GM19238 (cell line): ENCODE results near the gene GRM8.

Experiments used
- DNase-seq: peaks from one replicate; pipeline ENCODE4 v3.0.0; 2011; ENCODE audit warnings: low spot score; ENCODE audit not compliant: insufficient read length

GRM8 gene

DNA sequence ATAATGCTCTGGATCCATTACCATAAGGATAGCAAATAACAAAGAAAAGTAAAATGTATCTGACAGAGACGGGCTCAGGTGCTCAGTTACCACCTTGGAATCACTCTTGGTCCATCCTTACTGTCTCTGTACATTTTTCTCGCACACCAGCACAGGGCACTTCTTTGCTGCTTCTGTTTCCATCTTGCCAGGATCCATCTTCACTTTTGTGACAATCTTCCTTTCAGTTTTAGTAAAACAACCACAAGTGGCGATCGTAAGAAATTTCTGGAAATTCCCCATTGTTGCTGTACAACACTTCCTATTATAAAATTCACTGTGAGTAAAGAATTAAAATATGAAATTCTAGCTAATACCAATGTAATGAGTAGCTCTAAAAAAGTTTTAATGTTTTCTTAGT is 695.5 kb downstream of the GRM8 start:
- DNase-seq = no peak

DNA sequence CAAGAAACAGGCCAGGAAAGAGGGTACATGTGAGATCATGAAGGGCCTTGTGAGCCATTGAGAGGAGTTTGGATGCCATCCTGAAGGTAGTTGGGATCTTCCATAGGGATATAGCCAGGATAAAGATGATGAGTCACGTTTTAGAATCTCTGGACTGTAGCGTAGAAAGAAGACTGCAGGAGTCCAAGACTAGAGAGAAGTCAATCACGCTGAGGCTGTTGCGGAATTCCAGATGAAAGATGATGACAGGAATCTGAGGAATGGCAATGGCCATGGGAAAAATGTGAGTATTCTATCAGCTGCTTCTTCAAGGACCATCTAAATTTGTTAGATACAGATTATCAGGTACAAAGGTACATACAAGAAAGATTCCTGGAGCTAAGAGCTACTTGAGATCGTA is 711.3 kb downstream of the GRM8 start:
- no peak for DNase-seq

DNA sequence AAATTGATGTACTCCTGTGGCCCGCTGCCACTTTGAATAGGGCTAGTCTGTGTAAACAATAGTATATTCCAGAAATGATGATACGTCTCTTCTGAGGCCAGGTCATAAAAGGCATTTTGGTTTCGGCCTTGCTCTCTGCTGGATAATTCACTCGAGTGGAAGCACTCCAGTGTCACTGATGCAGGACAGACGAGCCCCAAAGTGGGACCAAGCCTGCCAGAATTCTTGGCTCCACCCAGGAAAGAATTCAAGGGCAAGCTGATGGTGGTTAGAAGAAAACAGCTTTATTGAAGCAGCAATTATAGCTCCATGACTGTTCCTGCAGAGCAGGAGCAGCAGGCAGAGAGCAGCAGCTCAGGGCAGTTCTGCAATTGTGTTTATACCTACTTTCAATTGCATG is 717.6 kb downstream of the GRM8 start:
- no peak for DNase-seq

DNA sequence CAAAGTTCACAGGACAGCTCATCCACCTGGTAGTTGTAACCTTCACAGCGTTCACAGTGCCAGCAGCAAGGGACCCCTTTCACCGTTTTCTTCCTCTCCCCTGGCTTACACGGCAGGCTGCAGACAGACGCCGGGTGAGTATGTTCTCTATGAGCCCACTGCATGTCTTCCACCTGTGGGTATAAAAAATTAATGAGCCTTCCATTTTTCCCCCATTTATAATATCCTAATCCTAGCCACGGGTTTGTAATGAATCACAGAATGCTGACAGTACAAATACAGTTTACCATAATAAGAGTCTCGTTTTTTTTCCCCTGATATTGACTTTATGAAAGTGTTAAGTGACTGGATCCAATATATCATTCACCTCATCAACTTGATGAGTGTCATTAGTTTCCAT is 719.0 kb downstream of the GRM8 start:
- no peak for DNase-seq

DNA sequence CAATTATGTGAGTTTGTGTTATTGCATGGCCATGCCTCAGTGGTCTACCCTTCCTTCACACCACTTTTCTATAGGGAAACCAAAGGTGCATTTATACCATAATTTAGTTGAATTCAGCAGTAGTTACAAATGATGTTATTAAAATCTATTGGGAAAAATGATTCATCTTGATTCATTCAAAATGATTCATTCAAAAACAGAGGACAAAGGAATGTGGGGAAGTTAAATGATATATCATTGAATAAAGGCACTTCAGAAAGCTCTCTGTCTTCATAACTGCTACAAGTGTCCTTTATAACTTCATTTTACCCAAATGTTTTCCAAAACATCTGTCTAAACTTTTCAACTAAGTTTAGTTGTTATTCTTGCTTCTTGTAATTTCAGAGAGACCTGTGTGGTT is 722.9 kb downstream of the GRM8 start:
- DNase-seq = no peak

DNA sequence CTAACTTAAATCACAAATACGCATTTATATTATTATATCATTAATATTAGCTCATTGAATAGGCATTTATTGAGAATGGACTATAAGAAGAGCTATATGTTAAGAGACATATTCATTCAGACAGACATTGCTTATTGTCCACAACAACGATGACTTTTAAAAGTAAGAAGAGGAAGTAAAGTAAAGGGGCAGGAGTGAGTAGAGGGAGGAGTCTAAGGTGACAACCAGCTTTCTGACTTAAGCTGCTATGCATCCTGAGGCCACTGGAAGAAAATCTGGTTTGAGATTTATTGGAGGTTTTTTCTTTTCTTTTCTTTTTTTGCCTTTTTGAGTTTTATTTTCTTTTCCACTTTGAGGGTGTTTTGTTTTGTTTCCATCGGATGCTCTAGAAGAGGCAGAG is 723.5 kb downstream of the GRM8 start:
- no peak for DNase-seq

DNA sequence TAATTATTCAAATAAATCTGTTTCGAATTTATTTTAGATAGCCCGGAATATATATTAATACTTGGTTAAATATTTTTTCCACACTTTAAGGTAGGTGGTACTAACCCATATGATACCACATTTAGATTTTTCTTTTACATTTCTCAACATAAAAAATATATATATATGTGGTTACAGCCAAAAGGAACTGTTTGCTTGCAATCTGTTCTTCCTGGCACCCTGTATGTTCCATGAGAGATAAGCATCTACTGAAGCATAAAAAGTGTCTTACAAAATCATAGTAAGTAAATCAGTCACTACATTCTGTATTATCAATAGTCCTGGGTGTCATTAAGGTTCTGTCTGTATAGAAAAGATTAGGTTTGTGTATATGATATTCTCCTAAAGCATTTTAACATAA is 726.8 kb downstream of the GRM8 start:
- DNase-seq = no peak

DNA sequence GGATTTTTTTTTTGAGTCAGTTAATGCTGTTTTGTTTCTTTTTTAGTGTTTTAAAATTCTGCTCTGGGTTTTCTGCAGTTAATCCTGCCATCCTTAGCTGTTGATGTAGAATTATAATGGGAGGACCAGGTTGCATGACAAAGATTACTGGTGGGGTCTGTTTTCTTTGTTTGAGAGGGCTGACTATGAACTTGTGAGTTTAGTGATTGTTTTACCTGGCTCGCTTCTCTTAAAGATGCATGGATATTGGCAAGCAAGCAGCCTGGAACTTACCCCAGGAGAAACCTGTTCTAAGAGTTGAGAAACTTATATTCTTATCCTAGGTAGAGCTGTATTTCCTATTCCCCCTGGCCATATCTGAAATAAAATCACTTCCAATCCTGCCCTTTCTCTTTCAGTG is 727.8 kb downstream of the GRM8 start:
- DNase-seq = no peak

DNA sequence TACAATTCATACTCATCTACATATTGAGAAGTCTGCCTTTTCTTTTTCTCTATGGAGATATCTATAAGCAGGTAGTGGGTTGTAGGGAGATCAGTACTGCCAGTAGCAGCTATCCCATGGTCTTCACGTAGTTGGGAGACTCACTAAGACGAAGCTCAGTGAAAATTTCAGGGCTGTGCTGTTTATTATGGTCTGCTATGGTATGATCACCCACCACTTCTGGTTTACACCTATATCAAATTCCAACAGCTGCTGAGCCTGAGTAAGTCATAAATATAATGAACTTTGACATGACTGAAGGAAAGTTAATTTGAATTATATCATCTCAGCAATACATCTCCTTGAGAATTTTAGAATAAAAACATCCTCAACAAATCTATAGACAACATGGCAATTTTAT is 741.7 kb downstream of the GRM8 start:
- DNase-seq = no peak

DNA sequence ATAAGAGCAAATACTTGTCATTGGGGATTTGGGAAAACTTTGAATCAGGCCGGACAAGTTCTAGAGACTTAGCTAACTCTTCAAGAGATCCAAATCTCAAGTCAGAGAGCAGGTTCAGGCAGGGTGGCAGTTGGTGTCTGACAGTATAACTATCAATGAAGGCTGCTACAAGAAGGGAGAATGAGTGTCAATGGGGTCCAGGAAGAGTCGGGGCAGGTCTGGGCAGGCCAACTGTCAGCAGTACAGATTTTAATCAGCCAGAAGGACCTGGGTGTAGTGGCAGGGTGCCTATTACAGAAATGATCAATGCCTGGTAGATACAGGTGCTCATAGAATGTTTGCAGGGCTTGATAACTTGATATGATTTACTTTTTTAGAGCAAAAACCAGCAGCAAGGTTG is 751.1 kb downstream of the GRM8 start:
- no peak for DNase-seq

DNA sequence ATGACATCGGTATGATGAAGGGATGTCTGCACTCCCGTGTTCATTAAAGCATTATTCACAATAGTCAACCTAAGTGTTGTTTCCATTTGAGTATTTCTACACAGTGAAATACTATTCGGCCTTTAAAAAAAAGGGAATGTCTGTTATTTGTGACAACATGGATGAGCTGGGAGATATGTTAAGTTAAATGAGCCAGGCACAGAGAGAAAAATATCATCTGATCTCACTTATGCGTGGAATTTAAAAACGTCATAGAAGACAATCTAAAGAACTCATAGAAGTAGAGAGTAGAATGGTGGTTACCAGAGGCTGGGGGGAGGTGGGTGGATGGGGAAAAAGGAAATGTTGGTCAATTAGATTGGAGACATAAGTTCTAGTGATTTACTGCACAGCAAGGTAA is 753.3 kb downstream of the GRM8 start:
- no peak for DNase-seq

DNA sequence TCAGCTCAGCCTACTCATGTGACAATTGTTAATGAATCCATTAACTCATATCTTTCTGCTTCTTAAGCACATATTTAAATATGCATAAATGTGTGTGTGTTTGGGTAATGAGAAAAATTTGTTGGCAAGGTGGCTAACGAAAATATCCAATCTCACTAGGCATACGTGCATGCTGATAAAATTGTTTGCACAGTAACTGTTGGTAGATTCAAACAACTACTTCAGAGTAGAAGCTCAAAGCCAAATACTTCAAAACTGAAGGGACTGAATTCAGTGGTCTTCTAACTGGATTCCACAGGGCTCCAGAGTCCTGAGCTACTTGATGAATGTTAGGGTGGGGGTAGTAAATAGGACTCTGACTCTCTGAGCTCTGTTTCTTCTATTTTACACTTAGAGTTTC is 757.0 kb downstream of the GRM8 start:
- no peak for DNase-seq

DNA sequence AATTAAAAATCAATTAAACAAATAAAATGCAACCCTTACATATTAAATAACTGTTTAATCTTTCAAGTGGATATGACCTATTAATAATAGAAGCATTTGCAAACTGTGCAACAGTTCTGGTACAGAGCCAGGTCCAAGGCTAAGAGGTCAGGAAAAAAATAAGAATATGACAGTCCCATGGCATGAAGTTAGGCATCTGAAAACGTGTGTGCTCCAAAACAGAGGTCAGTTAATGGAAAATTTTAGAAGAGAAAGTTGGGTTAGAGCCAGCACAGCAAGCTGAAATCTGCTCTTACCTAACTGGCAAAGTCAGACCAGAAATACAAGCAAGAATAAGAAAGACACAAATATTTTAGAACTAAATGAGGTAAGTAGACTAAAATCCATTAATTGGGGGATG is 757.7 kb downstream of the GRM8 start:
- DNase-seq = no peak

DNA sequence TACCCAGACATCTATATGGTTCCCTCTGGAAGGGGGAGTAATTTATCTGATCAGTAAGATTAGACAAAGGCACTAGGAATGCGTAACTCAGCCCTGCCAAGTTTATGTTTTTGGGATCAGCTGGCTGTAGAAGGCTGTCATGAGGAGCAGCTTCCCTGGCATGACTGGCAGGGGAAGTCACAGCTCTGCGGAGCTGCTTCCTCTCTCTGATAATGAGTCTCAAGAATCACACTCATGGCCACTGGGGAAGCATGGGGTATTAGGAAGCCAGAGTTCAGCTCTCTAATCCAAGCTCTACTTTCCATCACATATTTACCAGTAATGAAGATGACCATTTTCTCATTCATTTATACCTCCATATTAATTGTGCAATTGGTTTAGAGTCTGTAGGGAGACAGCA is 758.9 kb downstream of the GRM8 start:
- DNase-seq = no peak

DNA sequence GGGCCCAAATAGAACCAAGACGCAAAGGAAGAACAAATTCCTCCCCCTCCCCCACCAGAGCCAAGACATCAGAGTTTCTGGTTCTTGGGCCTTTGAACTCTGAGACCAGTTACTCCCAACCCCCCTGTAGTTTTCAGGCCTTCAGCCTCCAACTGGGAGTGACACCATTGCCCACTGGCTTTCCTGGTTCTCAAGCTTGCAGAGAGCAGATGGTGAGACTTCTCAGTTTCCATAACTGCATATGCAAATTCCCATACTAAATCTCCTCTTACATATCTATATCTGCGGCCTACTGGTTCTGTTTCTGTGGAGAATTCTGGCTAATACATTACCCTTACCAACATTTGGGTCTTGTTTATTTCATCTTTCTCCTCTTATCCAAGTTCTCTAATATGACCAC is 762.9 kb downstream of the GRM8 start:
- no peak for DNase-seq

DNA sequence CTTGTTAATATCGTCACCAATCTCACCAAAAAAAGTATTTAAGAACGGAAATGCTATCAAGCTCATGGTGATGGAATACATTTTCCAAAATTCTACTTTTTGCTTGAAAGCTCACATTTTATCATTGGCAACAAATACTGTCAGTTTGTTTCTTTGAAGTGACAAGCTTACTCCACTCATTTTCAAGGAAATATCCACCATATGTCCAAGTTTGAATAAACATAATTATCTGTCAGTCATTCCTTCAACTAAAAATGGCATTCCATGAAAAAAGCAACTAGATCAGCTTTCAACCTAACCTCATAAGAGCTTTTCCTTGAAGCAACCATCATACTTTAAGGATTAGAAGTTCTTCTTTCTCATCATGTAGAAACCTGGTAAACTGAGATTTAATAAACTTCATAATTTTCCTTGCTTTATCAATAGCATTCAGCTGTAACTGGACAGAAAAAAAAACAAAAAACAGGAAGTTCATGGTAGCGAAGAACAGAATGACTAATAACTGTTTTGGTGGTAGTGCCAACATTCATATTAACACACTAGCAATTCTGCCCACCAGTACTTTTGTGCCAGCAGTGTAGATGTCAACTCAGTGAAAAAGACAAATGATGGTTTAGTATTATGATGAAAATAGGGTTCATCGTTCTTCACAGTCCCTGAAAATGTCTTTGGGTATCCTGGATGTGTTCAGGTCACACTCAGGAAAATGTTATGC is 764.9 kb downstream of the GRM8 start:
- no peak for DNase-seq

DNA sequence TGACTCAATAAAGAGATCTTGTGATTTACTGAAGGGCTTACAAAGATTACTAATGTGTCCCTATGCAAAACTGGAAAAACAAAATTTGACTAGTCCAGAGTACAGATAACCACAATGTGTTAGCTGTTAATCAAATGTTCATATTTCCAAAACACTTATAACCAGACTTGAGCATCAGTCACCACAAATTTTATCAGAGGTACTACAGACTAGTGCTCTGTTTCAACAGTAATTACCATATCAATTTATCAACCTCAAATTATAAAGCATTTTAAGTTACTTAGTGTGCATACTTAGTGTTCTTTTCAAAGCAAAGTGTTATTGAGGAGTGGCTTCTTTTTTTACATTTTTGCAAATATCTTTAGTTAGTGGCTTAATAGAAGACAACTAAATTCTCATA is 765.9 kb downstream of the GRM8 start:
- no peak for DNase-seq

DNA sequence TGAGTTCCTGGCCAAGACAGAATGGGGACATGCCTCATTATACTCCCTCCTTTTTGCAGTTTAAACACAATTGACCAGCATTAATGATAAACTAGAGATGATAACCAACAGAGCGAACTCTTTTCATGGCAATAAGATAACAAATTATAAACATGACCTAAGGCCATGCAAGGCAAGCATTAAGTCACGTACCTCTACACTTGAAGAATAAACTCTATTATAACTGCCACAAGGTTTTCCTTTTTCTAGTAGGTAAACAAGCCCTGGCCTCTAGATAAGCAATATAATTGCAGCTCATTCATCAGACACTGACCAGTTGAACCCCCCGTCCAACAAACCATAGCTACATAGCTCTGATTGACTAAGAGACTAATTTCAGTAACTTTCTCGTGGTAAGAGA is 767.0 kb downstream of the GRM8 start:
- no peak for DNase-seq

DNA sequence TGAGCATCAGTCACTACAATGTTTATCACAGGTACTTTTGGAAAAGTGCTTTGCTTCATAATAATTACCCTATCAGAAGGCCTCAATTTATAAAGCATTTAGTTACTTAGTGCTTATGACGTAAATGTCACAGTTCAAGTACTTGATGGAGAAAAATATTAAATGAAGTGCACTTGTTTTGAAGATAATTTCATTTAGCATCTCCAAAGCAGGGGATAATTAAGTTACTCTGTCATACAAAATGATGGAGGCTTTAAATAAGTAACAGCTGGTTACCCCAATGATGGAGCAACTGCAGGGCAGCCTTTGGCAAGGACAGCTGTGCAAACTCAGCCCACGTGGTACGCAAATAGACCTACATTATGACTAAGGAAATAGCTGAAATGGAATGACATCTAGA is 768.8 kb downstream of the GRM8 start:
- no peak for DNase-seq

DNA sequence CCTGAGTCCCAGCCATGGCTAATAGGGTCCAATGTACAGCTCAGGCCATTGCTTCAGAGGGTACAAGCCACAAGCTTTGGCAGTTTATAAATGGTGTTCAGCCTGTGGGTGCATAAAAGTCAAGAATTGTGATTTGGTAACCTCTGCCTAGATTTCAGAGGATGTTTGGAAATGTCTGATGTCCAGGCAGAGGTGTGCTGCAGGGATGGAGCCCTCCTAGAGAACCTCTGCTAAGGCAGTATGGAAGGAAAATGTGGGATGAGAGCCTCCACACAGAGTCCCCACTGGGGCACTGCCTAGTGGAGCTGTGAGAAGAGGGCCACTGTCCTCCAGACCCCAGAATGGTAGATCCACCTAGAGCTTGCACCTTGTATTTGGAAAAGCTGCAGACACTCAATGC is 779.9 kb downstream of the GRM8 start:
- no peak for DNase-seq

DNA sequence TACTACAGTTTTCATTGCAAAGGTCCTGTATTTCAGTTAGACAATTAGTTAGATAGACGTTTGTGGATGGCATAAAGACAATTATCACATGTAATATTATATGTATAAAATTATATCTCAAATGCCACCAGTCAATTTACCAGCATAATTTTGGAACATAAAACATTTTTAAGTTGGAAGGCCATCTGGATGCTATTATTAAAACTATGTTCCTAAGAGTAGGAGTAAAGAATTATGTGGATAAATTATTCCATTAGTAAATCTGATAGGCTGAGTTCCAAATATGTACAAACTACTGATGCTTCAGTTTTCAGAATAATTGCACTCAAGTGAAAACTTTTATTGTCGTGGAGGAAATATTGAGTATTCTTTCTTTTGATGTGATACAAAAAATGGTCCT is 790.3 kb downstream of the GRM8 start:
- no peak for DNase-seq

DNA sequence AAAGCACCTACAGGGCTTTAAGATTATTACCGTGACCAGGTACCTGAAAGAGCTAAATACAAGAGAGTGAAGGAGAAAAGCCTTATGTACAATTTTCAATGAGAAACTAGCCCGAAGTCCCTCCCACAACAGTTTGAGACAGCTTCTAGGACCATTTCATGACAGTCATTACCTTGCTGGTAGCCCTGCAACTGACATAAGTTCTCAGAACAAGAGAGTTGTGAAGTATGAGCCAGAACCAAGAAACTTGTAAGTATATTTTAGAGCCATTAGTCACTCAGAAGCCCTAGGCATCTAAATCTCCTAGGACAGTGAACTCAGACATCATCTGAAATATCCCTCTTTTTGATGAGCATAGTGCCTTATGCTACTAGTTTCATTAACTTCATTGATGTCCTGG is 792.1 kb downstream of the GRM8 start:
- no peak for DNase-seq

DNA sequence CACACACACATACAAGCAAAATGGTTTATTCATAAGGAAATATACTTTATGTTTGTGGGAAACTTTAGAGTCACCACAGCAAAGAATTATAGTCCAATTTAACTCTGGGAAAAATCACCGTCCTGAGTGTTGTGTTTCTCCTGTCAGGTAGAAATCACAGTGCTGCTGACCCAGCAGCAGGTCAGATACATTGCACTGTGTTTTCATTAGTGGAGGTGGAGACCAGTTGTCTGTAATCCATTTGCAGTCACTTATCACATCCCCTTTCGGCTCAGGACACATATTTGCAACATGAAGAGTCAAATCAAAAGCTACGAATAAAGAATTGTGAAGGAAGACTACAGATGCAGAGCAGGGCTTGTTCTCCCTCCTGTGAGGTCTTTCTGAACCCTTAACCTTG is 799.6 kb downstream of the GRM8 start:
- DNase-seq = no peak

DNA sequence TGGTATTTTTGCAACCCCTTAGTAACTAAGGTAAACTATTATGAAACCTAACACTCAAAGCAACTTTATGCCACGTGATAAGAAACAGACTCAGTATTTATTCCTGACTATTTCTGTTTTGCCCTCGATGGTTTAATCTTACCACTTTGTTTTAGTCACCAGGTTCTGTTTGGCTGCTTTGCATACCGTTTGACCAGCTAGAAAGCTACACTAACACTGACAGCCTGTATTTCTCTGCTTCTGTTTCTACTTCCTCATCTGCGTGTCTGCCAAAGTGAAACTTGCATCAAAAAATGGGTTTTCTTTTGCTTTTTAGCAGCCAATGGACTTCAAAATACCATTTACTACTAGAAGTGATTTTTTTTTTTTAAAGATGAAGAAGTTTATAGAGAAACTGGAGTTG is 802.5 kb downstream of the GRM8 start:
- no peak for DNase-seq
